HepG2 (cell line): ENCODE data around the gene CAPN11. TPM values are rescaled to one million over a fixed set of nuclear protein-coding genes. Genes with fewer than 3 reads are reported as not detected.

Experiments used
- ARID3A ChIP-seq: IDR thresholded peaks from 2 replicates; pipeline ENCODE4 v1.6.1; 2012; ENCODE audit warnings: low read depth, low read length, improper control_type of control experiment
- FUBP1 ChIP-seq: sonication (generic); formaldehyde crosslinking; IDR thresholded peaks from 2 replicates; pipeline ENCODE4 v1.5.1; 2020; ENCODE audit warnings: missing genetic modification reagents, mild to moderate bottlenecking, borderline replicate concordance
- GLI4 ChIP-seq: sonication (generic); formaldehyde crosslinking; IDR thresholded peaks from 2 replicates; pipeline ENCODE4 v1.5.1; 2020; ENCODE audit warnings: missing genetic modification reagents, mild to moderate bottlenecking, moderate library complexity, borderline replicate concordance
- HNF1A ChIP-seq, 2 experiments: sonication (generic) in 1 of 2; formaldehyde crosslinking in 1 of 2; IDR thresholded peaks; 2 replicates each; pipeline versions ENCODE4 v1.4.0 to v1.6.1; 2016 to 2020; ENCODE audit warnings: borderline replicate concordance in 1 of 2, low read depth in 1 of 2, mild to moderate bottlenecking in 1 of 2, missing genetic modification reagents in 1 of 2
- IKZF5 ChIP-seq: IDR thresholded peaks from 2 replicates; pipeline ENCODE4 v1.6.1; 2018; ENCODE audit warnings: missing genetic modification reagents, mild to moderate bottlenecking, missing compliant biosample characterization
- NFE2L2 ChIP-seq: fragments of 150-350 bp; IDR thresholded peaks from 2 replicates; pipeline ENCODE4 v1.6.1; 2014; ENCODE audit warnings: low read length
- POGK ChIP-seq: sonication (generic); formaldehyde crosslinking; conservative IDR thresholded peaks from 2 replicates; pipeline ENCODE4 v1.8.0; 2022; ENCODE audit warnings: mild to moderate bottlenecking, moderate library complexity, missing genetic modification reagents
- PRMT3 ChIP-seq: sonication (generic); formaldehyde crosslinking; IDR thresholded peaks from 2 replicates; pipeline ENCODE4 v1.8.1; 2022; ENCODE audit warnings: low read depth, mild to moderate bottlenecking, moderate library complexity, missing genetic modification reagents, borderline replicate concordance
- TAF15 ChIP-seq: fragments of 200-400 bp; formaldehyde crosslinking; IDR thresholded peaks from one replicate; pipeline ENCODE4 v1.6.1; 2018; ENCODE audit warnings: mild to moderate bottlenecking, low read depth, low read length; ENCODE audit not compliant: poor library complexity, severe bottlenecking
- ZNF205 ChIP-seq: IDR thresholded peaks from 2 replicates; pipeline ENCODE4 v1.6.1; 2018; ENCODE audit warnings: missing biosample characterization, missing genetic modification reagents
- ZNF549 ChIP-seq: sonication (generic); formaldehyde crosslinking; IDR thresholded peaks from 2 replicates; pipeline ENCODE4 v1.5.0; 2020; ENCODE audit warnings: missing genetic modification reagents
- ZSCAN21 ChIP-seq: sonication (generic); formaldehyde crosslinking; IDR thresholded peaks from 2 replicates; pipeline ENCODE4 v1.8.0; 2022; ENCODE audit warnings: mild to moderate bottlenecking, missing genetic modification reagents, moderate library complexity, borderline replicate concordance
- polyA plus RNA-seq, 8 experiments: library from polyadenylated mRNA; depleted of rRNA in 3 of 8; stranded (reverse) in 7 of 8; unstranded in 1 of 8; fragments of >200 nt; fragmentation: Illumina TruSeq in 4 of 8; extraction: Trizol in 4 of 8; gene quantifications; 2 replicates each; pipeline versions ENCODE4 v1.2.1 to v1.2.3, GENCODE V29; 2011 to 2016; ENCODE audit warnings: low read depth in 4 of 8, missing spikeins in 1 of 8, mixed read lengths in 1 of 8; ENCODE audit not compliant: insufficient read depth in 1 of 8
- total RNA-seq, 5 experiments: library from RNA; depleted of rRNA; stranded (reverse); fragments of >200 nt; fragmentation: Illumina TruSeq; extraction: Trizol; gene quantifications; 2 replicates each; pipeline ENCODE4 v1.2.3, GENCODE V29; 2016; ENCODE audit warnings: low read depth in 1 of 5

CAPN11 gene
- total and polyA plus RNA-seq, 2 of the 13 experiments (the other 11 are each of a cell fraction or from before 2014, with no cell fraction given) = 0.07 to 0.11 TPM

- TF ChIP-seq TAF15 = no peak
- 0 out of 2 replicates have a peak, but pooled peaks have one; percentile 5 for TF ChIP-seq POGK (CRISPR knock-in tag)
- TF ChIP-seq PRMT3 (CRISPR knock-in tag) = no peak
- TF ChIP-seq ZNF549 (CRISPR knock-in tag) = no peak
- 0 out of 2 replicates have a peak, but pooled peaks have one; percentile 28 for TF ChIP-seq IKZF5 (CRISPR knock-in tag)
- no peak for TF ChIP-seq ZSCAN21 (CRISPR knock-in tag)
- TF ChIP-seq HNF1A (IDR thresholded peaks at IDR 0.05; ENCODE audit: low read depth) = 0 out of 2 replicates have a peak, but pooled peaks have one; percentile 27
- TF ChIP-seq HNF1A (CRISPR knock-in tag; IDR thresholded peaks at IDR 0.05; ENCODE audit: borderline replicate concordance) = no peak
- TF ChIP-seq NFE2L2 = no peak
- 0 out of 2 replicates have a peak, but pooled peaks have one; percentile 63 for TF ChIP-seq ARID3A
- TF ChIP-seq ZNF205 (CRISPR knock-in tag) = 0 out of 2 replicates have a peak, but pooled peaks have one; percentile 64
- TF ChIP-seq GLI4 (CRISPR knock-in tag) = 0 out of 2 replicates have a peak, but pooled peaks have one; percentile 22
- peak; percentile 15; the same call in 1 of the 2 replicates for TF ChIP-seq FUBP1 (CRISPR knock-in tag)
Measured at GRCh38 chr6:44126320-44127149, 32.1 kb upstream of the CAPN11 start (continued).
